Measurements from ENCODE around the gene RNASEH2A. TPM values are rescaled to one million over a fixed set of nuclear protein-coding genes. Genes with fewer than 3 reads are reported as not detected.

Gene RNASEH2A
- total and polyA plus RNA-seq, 2 of the 4 experiments (the other 2 are of a cell fraction): 34.9 to 44.6 TPM

- no peak overlapping the region for H2AK5ac ChIP-seq (ENCODE audit: low read depth, low read length)
- H3K4ac ChIP-seq (ENCODE audit: low read depth, low read length): peak overlapping the region; percentile 38
- H4K8ac ChIP-seq (ENCODE audit: low read depth in 2 of 2, low read length in 2 of 2): peak overlapping the region in 1 of 2 experiments; percentile 90; a peak in 3 of 4 replicates
- H2BK5ac ChIP-seq (ENCODE audit: low read depth, low read length, poor library complexity, severe bottlenecking): no peak overlapping the region
- peak overlapping the region; percentile 98 for H2AFZ ChIP-seq (replicated peaks; ENCODE audit: low read length, poor library complexity)
- no peaks in the 10 kb centered on the region for H4K20me1 ChIP-seq (ENCODE audit: insufficient read depth, low read length)
- in situ Hi-C loops (cut with MboI; ENCODE audit: low sequenced_read_pairs): no loop called here
- H2AK9ac ChIP-seq (replicated peaks; ENCODE audit: low read depth, low read length, poor library complexity): peak overlapping the region; percentile 73
- no peak overlapping the region for H2BK15ac ChIP-seq (ENCODE audit: low read depth, low read length)
- no peak overlapping the region for H3K27ac ChIP-seq (ENCODE audit: insufficient read depth, low read length)
- H3K27me3 ChIP-seq (ENCODE audit: control insufficient read depth, insufficient read depth, low read length): peaks cover 5% of the 10 kb centered on the region
- no peak overlapping the region for H3K18ac ChIP-seq (ENCODE audit: low read depth, low read length)
- no TSS peak for BruUV-seq (replicated peaks)
- peak overlapping the region; percentile 14; the same call in 1 of the 2 replicates for H3K9ac ChIP-seq (ENCODE audit: low read depth, low read length)
- peak; percentile 96 for ATAC-seq (ENCODE audit: low read depth)
- POLR2A ChIA-PET (ENCODE audit: unreplicated experiment): interaction anchor here (0.6 kb wide), 1 partner anchor 16 kb away, joined by 3 read pairs; no protein-coding TSS in a partner anchor
- 0 out of 2 replicates have a peak overlapping the region, but pooled peaks have one; percentile 54 for H4K5ac ChIP-seq (ENCODE audit: low read depth, low read length)
- peak overlapping the region; percentile 33 for H3K4me3 ChIP-seq (ENCODE audit: insufficient read depth, low read depth, low read length)
- H3K4me1 ChIP-seq (ENCODE audit: control insufficient read depth, insufficient read depth, low read length): no peaks in the 10 kb centered on the region
- no peak overlapping the region; the same call in 1 of the 2 replicates for H4K91ac ChIP-seq (ENCODE audit: insufficient read depth, low read depth, low read length)
- 9% methylated on average over 30 of the region's 60 CpGs; no CpG with 5 or more reads in 1 of the 2 experiments for WGBS, 2 experiments (ENCODE audit: extremely low coverage in 2 of 2, insufficient read length in 1 of 2)
- no peaks in the 10 kb centered on the region for H3K36me3 ChIP-seq (ENCODE audit: control insufficient read depth, insufficient read depth, low read length)
- CTCF ChIA-PET: interaction anchor here (0.6 to 2.1 kb wide), 15 partner anchors 9 to 1569 kb away, joined by 3 to 11 read pairs (median 4); partner anchors contain the start of genes GET3 and HOOK2
- no peak overlapping the region for H2BK120ac ChIP-seq (ENCODE audit: low read depth, low read length)
- H3K14ac ChIP-seq (replicated peaks; ENCODE audit: low read depth, low read length): peak overlapping the region; percentile 43; the same call in 1 of the 2 replicates
- H3K9me3 ChIP-seq (ENCODE audit: control insufficient read depth, insufficient read depth, low read length): no peaks in the 10 kb centered on the region
- intact Hi-C loops (cut with micrococcal nuclease): no loop called here
- dilution Hi-C loops (cut with HindIII; ENCODE audit: low sequenced_read_pairs, unreplicated experiment): no loop called here
- peak overlapping the region; percentile 39; the same call in 1 of the 2 replicates for H3K23ac ChIP-seq (ENCODE audit: low read depth, low read length)
- H3K79me1 ChIP-seq (ENCODE audit: low read depth in 1 of 2, low read length in 2 of 2): no peaks in the 10 kb centered on the region
- no peaks in the 10 kb centered on the region for H3K9me1 ChIP-seq (ENCODE audit: insufficient read depth, low read length)
- peak overlapping the region; percentile 65 for H3K4me2 ChIP-seq (ENCODE audit: low read depth, low read length)
- no peak overlapping the region for H3K56ac ChIP-seq (ENCODE audit: extremely low read depth, insufficient read depth, low read length)
- DNase-seq: peak; percentile 61
- 0 out of 2 replicates have a peak overlapping the region, but pooled peaks have one; percentile 32 for H2BK20ac ChIP-seq (ENCODE audit: low read depth, low read length)
- TF ChIP-seq MXI1 (IDR thresholded peaks at IDR 0.05; ENCODE audit: borderline replicate concordance, low read depth, low read length) (no peak), NFE2L2 (IDR thresholded peaks at IDR 0.05; ENCODE audit: low read depth, low read length) (no peak), POLR2A (IDR thresholded peaks at IDR 0.05; ENCODE audit: low read depth, low read length) (no peak), RAD21 (IDR thresholded peaks at IDR 0.05; ENCODE audit: low read length) (peak; percentile 67), RFX5 (IDR thresholded peaks at IDR 0.05; ENCODE audit: low read depth, low read length) (no peak), BHLHE40 (IDR thresholded peaks at IDR 0.05; ENCODE audit: low read depth, low read length) (no peak), SMC3 (IDR thresholded peaks at IDR 0.05; ENCODE audit: low read depth, low read length) (peak; percentile 74), MAFK (IDR thresholded peaks at IDR 0.05; ENCODE audit: low read depth, low read length) (no peak), FOS (IDR thresholded peaks at IDR 0.05; ENCODE audit: low read depth, low read length) (no peak), ELK1 (IDR thresholded peaks at IDR 0.05; ENCODE audit: borderline replicate concordance, low read depth, low read length) (no peak), CHD1 (IDR thresholded peaks at IDR 0.05; ENCODE audit: low read depth, low read length) (no peak), RCOR1 (IDR thresholded peaks at IDR 0.05; ENCODE audit: insufficient replicate concordance, low read length) (no peak), CEBPB (IDR thresholded peaks at IDR 0.05; ENCODE audit: low read depth, low read length) (no peak)
- TF ChIP-seq, protein P1, sequence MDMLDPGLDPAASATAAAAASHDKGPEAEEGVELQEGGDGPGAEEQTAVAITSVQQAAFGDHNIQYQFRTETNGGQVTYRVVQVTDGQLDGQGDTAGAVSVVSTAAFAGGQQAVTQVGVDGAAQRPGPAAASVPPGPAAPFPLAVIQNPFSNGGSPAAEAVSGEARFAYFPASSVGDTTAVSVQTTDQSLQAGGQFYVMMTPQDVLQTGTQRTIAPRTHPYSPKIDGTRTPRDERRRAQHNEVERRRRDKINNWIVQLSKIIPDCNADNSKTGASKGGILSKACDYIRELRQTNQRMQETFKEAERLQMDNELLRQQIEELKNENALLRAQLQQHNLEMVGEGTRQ (IDR thresholded peaks at IDR 0.05; ENCODE audit: low read depth, low read length): no peak
These were observed 48.7 kb upstream of the RNASEH2A start for GRCh38 chr19:12757544-12758274.
